Esophagus muscularis mucosa (tissue), 4 donors: Measurements from ENCODE around the gene PRKAG2.

Experiments used
- EP300 ChIP-seq: sonication (generic); formaldehyde crosslinking; IDR thresholded peaks from one replicate; pipeline ENCODE4 v1.6.1; 2017; ENCODE audit warnings: antibody characterized with exemption
- POLR2A ChIP-seq: fragments of 450-650 bp; IDR thresholded peaks from one replicate; pipeline ENCODE4 v1.6.1; 2017; ENCODE audit warnings: antibody characterized with exemption, moderate library complexity, mild to moderate bottlenecking, low read depth
- POLR2AphosphoS5 ChIP-seq, 2 donors: sonication (generic); formaldehyde crosslinking; IDR thresholded peaks; one replicate each; pipeline ENCODE4 v1.6.1; 2017; ENCODE audit warnings: antibody characterized with exemption in 2 of 2
- TF ChIP-seq, protein P1 (sequence below), 3 experiments: fragments of 200-600 bp in 2 of 3; fragments of 450-650 bp in 1 of 3; sonication (generic) in 2 of 3; IDR thresholded peaks; one replicate each; pipeline ENCODE4 v1.5.1; 2017 to 2019; ENCODE audit warnings: antibody characterized with exemption in 3 of 3, mild to moderate bottlenecking in 2 of 3, moderate library complexity in 1 of 3

DNA sequence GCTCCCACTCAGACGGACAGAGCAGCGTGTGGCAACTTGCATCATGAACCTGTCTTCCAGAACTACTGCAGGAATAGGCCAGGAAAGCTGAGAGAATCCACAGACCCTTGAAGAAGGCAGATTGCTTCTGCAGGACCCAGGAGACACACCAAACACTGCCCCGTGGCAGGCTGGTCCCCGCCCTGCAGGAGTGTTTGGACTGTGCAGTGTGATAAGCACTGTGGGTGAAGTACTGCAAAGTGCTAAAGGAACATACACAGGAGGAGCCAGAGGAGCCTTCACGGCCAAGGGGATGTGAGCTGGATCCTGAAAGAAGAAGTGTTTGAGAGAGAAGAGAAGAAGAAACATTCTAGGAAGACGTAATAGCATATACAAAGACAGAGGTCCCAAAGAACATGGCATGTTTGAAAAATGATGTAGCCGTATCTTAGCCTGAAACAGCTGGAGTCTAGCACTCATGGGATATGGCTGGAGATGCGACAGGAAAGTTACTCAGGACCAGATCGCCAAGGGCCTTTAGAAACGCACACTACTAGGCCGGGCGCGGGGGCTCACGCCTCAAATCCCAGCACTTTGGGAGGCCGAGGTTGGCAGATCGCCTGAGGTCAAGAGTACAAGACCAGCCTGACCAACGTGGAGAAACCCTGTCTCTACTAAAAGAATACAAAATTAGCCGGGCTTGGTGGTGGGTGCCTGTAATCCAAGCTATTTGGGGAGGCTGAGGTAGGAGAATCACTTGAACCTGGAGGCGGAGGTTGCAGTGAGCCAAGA is 260.3 kb downstream of the PRKAG2 start:
- TF ChIP-seq, protein P1, sequence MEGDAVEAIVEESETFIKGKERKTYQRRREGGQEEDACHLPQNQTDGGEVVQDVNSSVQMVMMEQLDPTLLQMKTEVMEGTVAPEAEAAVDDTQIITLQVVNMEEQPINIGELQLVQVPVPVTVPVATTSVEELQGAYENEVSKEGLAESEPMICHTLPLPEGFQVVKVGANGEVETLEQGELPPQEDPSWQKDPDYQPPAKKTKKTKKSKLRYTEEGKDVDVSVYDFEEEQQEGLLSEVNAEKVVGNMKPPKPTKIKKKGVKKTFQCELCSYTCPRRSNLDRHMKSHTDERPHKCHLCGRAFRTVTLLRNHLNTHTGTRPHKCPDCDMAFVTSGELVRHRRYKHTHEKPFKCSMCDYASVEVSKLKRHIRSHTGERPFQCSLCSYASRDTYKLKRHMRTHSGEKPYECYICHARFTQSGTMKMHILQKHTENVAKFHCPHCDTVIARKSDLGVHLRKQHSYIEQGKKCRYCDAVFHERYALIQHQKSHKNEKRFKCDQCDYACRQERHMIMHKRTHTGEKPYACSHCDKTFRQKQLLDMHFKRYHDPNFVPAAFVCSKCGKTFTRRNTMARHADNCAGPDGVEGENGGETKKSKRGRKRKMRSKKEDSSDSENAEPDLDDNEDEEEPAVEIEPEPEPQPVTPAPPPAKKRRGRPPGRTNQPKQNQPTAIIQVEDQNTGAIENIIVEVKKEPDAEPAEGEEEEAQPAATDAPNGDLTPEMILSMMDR (IDR thresholded peaks at IDR 0.05) = no peak
- no peak for TF ChIP-seq EP300
- no peak for TF ChIP-seq POLR2A
- no peak for TF ChIP-seq POLR2AphosphoS5 (IDR thresholded peaks at IDR 0.05)
